ENCODE results near the gene MRPL57.

MRPL57 gene

GRCh38 chr13:21176215-21176981 lies at the start of gene MRPL57, which contains the start of gene SKA3 (continued):
- peak; percentile 58; the same call in 1 of the 2 replicates for TF ChIP-seq ZNF2 (tag by site-specific recombination; IDR thresholded peaks at IDR 0.05)
- TF ChIP-seq ZNF391 (tag by site-specific recombination; IDR thresholded peaks at IDR 0.05; ENCODE audit: borderline replicate concordance, low read depth) = no peak; the same call in 1 of the 2 replicates
- no peak for TF ChIP-seq ZNF37A (tag by site-specific recombination; IDR thresholded peaks at IDR 0.05)
- TF ChIP-seq, protein P1, sequence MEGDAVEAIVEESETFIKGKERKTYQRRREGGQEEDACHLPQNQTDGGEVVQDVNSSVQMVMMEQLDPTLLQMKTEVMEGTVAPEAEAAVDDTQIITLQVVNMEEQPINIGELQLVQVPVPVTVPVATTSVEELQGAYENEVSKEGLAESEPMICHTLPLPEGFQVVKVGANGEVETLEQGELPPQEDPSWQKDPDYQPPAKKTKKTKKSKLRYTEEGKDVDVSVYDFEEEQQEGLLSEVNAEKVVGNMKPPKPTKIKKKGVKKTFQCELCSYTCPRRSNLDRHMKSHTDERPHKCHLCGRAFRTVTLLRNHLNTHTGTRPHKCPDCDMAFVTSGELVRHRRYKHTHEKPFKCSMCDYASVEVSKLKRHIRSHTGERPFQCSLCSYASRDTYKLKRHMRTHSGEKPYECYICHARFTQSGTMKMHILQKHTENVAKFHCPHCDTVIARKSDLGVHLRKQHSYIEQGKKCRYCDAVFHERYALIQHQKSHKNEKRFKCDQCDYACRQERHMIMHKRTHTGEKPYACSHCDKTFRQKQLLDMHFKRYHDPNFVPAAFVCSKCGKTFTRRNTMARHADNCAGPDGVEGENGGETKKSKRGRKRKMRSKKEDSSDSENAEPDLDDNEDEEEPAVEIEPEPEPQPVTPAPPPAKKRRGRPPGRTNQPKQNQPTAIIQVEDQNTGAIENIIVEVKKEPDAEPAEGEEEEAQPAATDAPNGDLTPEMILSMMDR (tag by site-specific recombination; IDR thresholded peaks at IDR 0.05) = 0 out of 2 replicates have a peak, but pooled peaks have one; percentile 40
- TF ChIP-seq, protein P2, sequence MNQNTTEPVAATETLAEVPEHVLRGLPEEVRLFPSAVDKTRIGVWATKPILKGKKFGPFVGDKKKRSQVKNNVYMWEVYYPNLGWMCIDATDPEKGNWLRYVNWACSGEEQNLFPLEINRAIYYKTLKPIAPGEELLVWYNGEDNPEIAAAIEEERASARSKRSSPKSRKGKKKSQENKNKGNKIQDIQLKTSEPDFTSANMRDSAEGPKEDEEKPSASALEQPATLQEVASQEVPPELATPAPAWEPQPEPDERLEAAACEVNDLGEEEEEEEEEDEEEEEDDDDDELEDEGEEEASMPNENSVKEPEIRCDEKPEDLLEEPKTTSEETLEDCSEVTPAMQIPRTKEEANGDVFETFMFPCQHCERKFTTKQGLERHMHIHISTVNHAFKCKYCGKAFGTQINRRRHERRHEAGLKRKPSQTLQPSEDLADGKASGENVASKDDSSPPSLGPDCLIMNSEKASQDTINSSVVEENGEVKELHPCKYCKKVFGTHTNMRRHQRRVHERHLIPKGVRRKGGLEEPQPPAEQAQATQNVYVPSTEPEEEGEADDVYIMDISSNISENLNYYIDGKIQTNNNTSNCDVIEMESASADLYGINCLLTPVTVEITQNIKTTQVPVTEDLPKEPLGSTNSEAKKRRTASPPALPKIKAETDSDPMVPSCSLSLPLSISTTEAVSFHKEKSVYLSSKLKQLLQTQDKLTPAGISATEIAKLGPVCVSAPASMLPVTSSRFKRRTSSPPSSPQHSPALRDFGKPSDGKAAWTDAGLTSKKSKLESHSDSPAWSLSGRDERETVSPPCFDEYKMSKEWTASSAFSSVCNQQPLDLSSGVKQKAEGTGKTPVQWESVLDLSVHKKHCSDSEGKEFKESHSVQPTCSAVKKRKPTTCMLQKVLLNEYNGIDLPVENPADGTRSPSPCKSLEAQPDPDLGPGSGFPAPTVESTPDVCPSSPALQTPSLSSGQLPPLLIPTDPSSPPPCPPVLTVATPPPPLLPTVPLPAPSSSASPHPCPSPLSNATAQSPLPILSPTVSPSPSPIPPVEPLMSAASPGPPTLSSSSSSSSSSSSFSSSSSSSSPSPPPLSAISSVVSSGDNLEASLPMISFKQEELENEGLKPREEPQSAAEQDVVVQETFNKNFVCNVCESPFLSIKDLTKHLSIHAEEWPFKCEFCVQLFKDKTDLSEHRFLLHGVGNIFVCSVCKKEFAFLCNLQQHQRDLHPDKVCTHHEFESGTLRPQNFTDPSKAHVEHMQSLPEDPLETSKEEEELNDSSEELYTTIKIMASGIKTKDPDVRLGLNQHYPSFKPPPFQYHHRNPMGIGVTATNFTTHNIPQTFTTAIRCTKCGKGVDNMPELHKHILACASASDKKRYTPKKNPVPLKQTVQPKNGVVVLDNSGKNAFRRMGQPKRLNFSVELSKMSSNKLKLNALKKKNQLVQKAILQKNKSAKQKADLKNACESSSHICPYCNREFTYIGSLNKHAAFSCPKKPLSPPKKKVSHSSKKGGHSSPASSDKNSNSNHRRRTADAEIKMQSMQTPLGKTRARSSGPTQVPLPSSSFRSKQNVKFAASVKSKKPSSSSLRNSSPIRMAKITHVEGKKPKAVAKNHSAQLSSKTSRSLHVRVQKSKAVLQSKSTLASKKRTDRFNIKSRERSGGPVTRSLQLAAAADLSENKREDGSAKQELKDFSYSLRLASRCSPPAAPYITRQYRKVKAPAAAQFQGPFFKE (tag by site-specific recombination; IDR thresholded peaks at IDR 0.05; ENCODE audit: borderline replicate concordance) = no peak
- peak; percentile 90 for TF ChIP-seq ZFHX2 (tag by site-specific recombination; conservative IDR thresholded peaks at IDR 0.05)
- no peak for TF ChIP-seq ZNF324 (tag by site-specific recombination; IDR thresholded peaks at IDR 0.05)
- TF ChIP-seq, protein P3, sequence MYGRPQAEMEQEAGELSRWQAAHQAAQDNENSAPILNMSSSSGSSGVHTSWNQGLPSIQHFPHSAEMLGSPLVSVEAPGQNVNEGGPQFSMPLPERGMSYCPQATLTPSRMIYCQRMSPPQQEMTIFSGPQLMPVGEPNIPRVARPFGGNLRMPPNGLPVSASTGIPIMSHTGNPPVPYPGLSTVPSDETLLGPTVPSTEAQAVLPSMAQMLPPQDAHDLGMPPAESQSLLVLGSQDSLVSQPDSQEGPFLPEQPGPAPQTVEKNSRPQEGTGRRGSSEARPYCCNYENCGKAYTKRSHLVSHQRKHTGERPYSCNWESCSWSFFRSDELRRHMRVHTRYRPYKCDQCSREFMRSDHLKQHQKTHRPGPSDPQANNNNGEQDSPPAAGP (tag by site-specific recombination; IDR thresholded peaks at IDR 0.05) = 0 out of 2 replicates have a peak, but pooled peaks have one; percentile 6
- TF ChIP-seq ZNF701 (tag by site-specific recombination; IDR thresholded peaks at IDR 0.05) = no peak
- TF ChIP-seq ZNF623 (tag by site-specific recombination; IDR thresholded peaks at IDR 0.05) = no peak
- peak; percentile 62; the same call in 1 of the 2 replicates for TF ChIP-seq OSR2 (tag by site-specific recombination; IDR thresholded peaks at IDR 0.05)
- TF ChIP-seq, protein P4, sequence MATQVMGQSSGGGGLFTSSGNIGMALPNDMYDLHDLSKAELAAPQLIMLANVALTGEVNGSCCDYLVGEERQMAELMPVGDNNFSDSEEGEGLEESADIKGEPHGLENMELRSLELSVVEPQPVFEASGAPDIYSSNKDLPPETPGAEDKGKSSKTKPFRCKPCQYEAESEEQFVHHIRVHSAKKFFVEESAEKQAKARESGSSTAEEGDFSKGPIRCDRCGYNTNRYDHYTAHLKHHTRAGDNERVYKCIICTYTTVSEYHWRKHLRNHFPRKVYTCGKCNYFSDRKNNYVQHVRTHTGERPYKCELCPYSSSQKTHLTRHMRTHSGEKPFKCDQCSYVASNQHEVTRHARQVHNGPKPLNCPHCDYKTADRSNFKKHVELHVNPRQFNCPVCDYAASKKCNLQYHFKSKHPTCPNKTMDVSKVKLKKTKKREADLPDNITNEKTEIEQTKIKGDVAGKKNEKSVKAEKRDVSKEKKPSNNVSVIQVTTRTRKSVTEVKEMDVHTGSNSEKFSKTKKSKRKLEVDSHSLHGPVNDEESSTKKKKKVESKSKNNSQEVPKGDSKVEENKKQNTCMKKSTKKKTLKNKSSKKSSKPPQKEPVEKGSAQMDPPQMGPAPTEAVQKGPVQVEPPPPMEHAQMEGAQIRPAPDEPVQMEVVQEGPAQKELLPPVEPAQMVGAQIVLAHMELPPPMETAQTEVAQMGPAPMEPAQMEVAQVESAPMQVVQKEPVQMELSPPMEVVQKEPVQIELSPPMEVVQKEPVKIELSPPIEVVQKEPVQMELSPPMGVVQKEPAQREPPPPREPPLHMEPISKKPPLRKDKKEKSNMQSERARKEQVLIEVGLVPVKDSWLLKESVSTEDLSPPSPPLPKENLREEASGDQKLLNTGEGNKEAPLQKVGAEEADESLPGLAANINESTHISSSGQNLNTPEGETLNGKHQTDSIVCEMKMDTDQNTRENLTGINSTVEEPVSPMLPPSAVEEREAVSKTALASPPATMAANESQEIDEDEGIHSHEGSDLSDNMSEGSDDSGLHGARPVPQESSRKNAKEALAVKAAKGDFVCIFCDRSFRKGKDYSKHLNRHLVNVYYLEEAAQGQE (tag by site-specific recombination; IDR thresholded peaks at IDR 0.05) = peak; percentile 92
- 0 out of 2 replicates have a peak, but pooled peaks have one; percentile 46 for TF ChIP-seq ZNF561 (tag by site-specific recombination; IDR thresholded peaks at IDR 0.05; ENCODE audit: borderline replicate concordance)
- no peak for TF ChIP-seq ZNF426 (tag by site-specific recombination; IDR thresholded peaks at IDR 0.05)
- TF ChIP-seq KLF1 (tag by site-specific recombination; IDR thresholded peaks at IDR 0.05) = peak; percentile 76
- TF ChIP-seq ZIC2 (tag by site-specific recombination; IDR thresholded peaks at IDR 0.05) = peak; percentile 94
- no peak for TF ChIP-seq ZNF184 (tag by site-specific recombination; IDR thresholded peaks at IDR 0.05)
- peak; percentile 91 for TF ChIP-seq KLF9 (tag by site-specific recombination; IDR thresholded peaks at IDR 0.05; ENCODE audit: low read depth)
- peak; percentile 23; the same call in 1 of the 2 replicates for TF ChIP-seq YY2 (tag by site-specific recombination; IDR thresholded peaks at IDR 0.05)
- no peak for TF ChIP-seq ZBTB6 (tag by site-specific recombination; IDR thresholded peaks at IDR 0.05)
- no peak for TF ChIP-seq ZNF529 (tag by site-specific recombination; IDR thresholded peaks at IDR 0.05; ENCODE audit: insufficient replicate concordance)
- no peak for TF ChIP-seq ZSCAN23 (tag by site-specific recombination; IDR thresholded peaks at IDR 0.05)
- 0 out of 2 replicates have a peak, but pooled peaks have one; percentile 31 for TF ChIP-seq GLI4 (tag by site-specific recombination; IDR thresholded peaks at IDR 0.05)
- TF ChIP-seq ZBTB17 (tag by site-specific recombination; IDR thresholded peaks at IDR 0.05) = peak; percentile 21
- TF ChIP-seq ZNF777 (tag by site-specific recombination; IDR thresholded peaks at IDR 0.05; ENCODE audit: borderline replicate concordance) = peak; percentile 76; the same call in 1 of the 2 replicates
- TF ChIP-seq ZBTB20 (tag by site-specific recombination; IDR thresholded peaks at IDR 0.05) = peak; percentile 92
